ENCODE data around the gene OMD. TPM values are rescaled to one million over a fixed set of nuclear protein-coding genes. Genes with fewer than 3 reads are reported as not detected.
A peak's percentile ranks its signal among the peaks of the same experiment; 100 is the strongest.

OMD gene
- total and polyA plus RNA-seq, 9 of the 15 experiments (the other 6 are each of a cell fraction or from before 2014, with no cell fraction given), result 0.21 TPM; not detected in 8

DNA sequence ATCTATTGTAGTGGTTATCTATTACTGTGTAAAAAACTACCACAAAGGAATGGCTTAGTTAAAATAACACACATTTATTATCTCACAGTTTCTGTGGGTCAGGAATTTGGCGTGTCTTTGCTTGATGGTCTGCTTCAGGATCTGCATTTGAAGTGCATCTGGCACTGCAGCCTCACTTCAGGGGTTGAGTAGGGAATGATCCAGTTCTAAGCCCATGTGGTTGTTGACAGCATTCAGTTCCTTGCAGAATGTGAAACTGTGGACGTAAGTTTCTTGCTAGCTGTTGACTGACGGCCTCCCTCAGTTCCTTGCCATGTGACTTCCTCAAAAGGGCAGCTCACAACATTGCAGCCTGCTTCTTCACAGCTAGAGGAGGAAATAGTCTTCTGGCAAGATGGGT is 17.8 kb downstream of the OMD start:
- H3K4me3 ChIP-seq, result no peak overlapping the region
- no peaks in the 10 kb centered on the region for H4K20me1 ChIP-seq (replicated peaks; ENCODE audit: control insufficient read depth, insufficient read depth, low read length)
- peaks cover 0 to 11% of the 10 kb centered on the region in 2 experiments; a peak in 3 of 5 replicates for H3K4me1 ChIP-seq (replicated peaks in 1 of 2; ENCODE audit: control insufficient read depth in 2 of 2, insufficient read depth in 2 of 2, low read length in 2 of 2)
- no peak for FAIRE-seq
- H3K27me3 ChIP-seq (ENCODE audit: control insufficient read depth in 2 of 2, insufficient read depth in 2 of 2, low read length in 2 of 2), result no peaks in the 10 kb centered on the region
- POLR2A ChIA-PET, result no interaction called here
- 22% methylated on average over 3 of the region's 3 CpGs for WGBS (ENCODE audit: insufficient coverage, low coverage, missing lambda C conversion rate)
- peak overlapping the region; percentile 18; the same call in 1 of the 2 replicates for H2AFZ ChIP-seq (ENCODE audit: low read depth, low read length)
- H3K9me1 ChIP-seq (ENCODE audit: control insufficient read depth, insufficient read depth, low read length), result no peaks in the 10 kb centered on the region
- intact Hi-C loops (cut with micrococcal nuclease) (no loop called here), in situ Hi-C loops (cut with MboI) (no loop called here)
- ATAC-seq, result peak; percentile 56; the same call in 2 of the 3 replicates
- CTCF ChIA-PET (ENCODE audit: low intra/inter-chr PET ratio), result no interaction called here
- peak in 1 of 4 experiments; percentile 18 for DNase-seq (ENCODE audit: extremely low read depth in 1 of 4, low spot score in 3 of 4)
- H3K4me2 ChIP-seq (ENCODE audit: insufficient read depth, low read length), result no peak overlapping the region
- H3K27ac ChIP-seq (ENCODE audit: extremely low read depth, low read depth, low read length), result no peak overlapping the region
- no TSS peak for BruUV-seq (replicated peaks)
- H3K36me3 ChIP-seq (ENCODE audit: control insufficient read depth, insufficient read depth, low read length), result no peaks in the 10 kb centered on the region
- no peaks in the 10 kb centered on the region for H3K9me3 ChIP-seq (replicated peaks; ENCODE audit: control insufficient read depth, insufficient read depth, low read depth, low read length)
- H3K9ac ChIP-seq (ENCODE audit: insufficient read depth in 1 of 2, low read depth in 2 of 2, low read length in 2 of 2), result no peak overlapping the region
- TF ChIP-seq CCNT2 (IDR thresholded peaks at IDR 0.05; ENCODE audit: borderline replicate concordance, extremely low read depth, insufficient read length, low read depth, low read length), result no peak
- TF ChIP-seq, protein P1, sequence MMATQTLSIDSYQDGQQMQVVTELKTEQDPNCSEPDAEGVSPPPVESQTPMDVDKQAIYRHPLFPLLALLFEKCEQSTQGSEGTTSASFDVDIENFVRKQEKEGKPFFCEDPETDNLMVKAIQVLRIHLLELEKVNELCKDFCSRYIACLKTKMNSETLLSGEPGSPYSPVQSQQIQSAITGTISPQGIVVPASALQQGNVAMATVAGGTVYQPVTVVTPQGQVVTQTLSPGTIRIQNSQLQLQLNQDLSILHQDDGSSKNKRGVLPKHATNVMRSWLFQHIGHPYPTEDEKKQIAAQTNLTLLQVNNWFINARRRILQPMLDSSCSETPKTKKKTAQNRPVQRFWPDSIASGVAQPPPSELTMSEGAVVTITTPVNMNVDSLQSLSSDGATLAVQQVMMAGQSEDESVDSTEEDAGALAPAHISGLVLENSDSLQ (IDR thresholded peaks at IDR 0.05), result peak; percentile 85
- peak; percentile 78; the same call in 1 of the 2 replicates for TF ChIP-seq SPI1 (IDR thresholded peaks at IDR 0.05; ENCODE audit: borderline replicate concordance, low read depth, low read length)
- TF ChIP-seq MEIS2 (IDR thresholded peaks at IDR 0.05; ENCODE audit: partially characterized antibody), result peak; percentile 80
- TF ChIP-seq MCM2 (IDR thresholded peaks at IDR 0.05; ENCODE audit: low read depth), result no peak
- peak; percentile 38; the same call in 1 of the 2 replicates for TF ChIP-seq RAD51 (IDR thresholded peaks at IDR 0.05; ENCODE audit: borderline replicate concordance, low read depth)
- TF ChIP-seq ZNF274 (IDR thresholded peaks at IDR 0.05; ENCODE audit: borderline replicate concordance, low read depth, low read length), result no peak
- TF ChIP-seq, protein P2, sequence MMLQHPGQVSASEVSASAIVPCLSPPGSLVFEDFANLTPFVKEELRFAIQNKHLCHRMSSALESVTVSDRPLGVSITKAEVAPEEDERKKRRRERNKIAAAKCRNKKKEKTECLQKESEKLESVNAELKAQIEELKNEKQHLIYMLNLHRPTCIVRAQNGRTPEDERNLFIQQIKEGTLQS (IDR thresholded peaks at IDR 0.05), result no peak
- TF ChIP-seq, protein P2 (CRISPR knock-in tag; conservative IDR thresholded peaks at IDR 0.05), result no peak
- TF ChIP-seq RBM22 (IDR thresholded peaks at IDR 0.05; ENCODE audit: low read depth, low read length, poor library complexity, severe bottlenecking), result no peak
- TF ChIP-seq, protein P3, sequence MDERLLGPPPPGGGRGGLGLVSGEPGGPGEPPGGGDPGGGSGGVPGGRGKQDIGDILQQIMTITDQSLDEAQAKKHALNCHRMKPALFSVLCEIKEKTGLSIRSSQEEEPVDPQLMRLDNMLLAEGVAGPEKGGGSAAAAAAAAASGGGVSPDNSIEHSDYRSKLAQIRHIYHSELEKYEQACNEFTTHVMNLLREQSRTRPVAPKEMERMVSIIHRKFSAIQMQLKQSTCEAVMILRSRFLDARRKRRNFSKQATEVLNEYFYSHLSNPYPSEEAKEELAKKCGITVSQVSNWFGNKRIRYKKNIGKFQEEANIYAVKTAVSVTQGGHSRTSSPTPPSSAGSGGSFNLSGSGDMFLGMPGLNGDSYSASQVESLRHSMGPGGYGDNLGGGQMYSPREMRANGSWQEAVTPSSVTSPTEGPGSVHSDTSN (CRISPR knock-in tag; IDR thresholded peaks at IDR 0.05; ENCODE audit: low read depth), result no peak
- TF ChIP-seq, protein P3 (tag; conservative IDR thresholded peaks at IDR 0.05; ENCODE audit: low read depth), result peak; percentile 77
- TF ChIP-seq L3MBTL2 (IDR thresholded peaks at IDR 0.05), result peak; percentile 43; the same call in 1 of the 2 replicates
- no peak for TF ChIP-seq FOXJ2 (tag; IDR thresholded peaks at IDR 0.05)
- no peak for TF ChIP-seq NFIC (IDR thresholded peaks at IDR 0.05)
- no peak for TF ChIP-seq SMARCC2 (IDR thresholded peaks at IDR 0.05; ENCODE audit: low read depth)
- peak in 1 of 2 experiments; percentile 62; a peak in 1 of 4 replicates for TF ChIP-seq FOXK2 (conservative IDR thresholded peaks at IDR 0.05 in 1 of 2, IDR thresholded peaks at IDR 0.05 in 1 of 2; ENCODE audit: low read depth in 2 of 2)
- peak; percentile 61 for TF ChIP-seq USF1 (CRISPR knock-in tag; IDR thresholded peaks at IDR 0.05)
- H3K79me2 ChIP-seq (ENCODE audit: control insufficient read depth, insufficient read depth, low read length), result no peaks in the 10 kb centered on the region
